Glomerular endothelial cell (primary cell): Measurements from ENCODE around the gene MAPK11. TPM values are rescaled to one million over a fixed set of nuclear protein-coding genes. Genes with fewer than 3 reads are reported as not detected.

Experiments used
- DNase-seq: peaks from one replicate; pipeline ENCODE4 v3.0.0-alpha.2; 2011; ENCODE audit warnings: low read depth, low spot score; ENCODE audit errors: extremely low read depth
- total RNA-seq: library from RNA; depleted of rRNA; stranded (reverse); fragments of >200 nt; gene quantifications from 2 replicates; pipeline ENCODE4 v1.2.3, GENCODE V29; 2015

Gene MAPK11
- total RNA-seq, 1 donor from 2014 or later, result 39.3 TPM

DNA sequence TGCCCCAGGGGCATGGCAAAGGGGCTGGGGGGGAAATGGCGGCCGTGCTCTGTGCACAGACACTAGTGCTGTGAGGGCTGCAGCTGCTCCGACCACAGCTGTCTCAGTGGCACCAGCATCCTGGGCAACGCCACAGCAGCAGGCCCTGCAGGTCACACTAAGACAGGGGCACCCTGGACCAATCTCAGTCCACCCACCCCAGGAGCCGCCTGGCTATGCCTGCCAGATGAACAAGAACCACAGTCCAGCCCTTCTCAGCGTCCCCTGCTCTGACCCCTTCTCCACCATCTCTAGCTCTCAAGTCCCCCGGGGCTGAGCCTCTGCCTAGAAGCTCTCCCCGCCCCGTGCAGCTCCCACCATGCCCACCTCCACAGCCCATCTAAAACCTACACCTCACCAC is 41.8 kb downstream of the MAPK11 start:
- DNase-seq, result no peak

- DNase-seq, result no peak
Observed at GRCh38 chr22:50227579-50228215, 42.5 kb downstream of the MAPK11 start.

DNA sequence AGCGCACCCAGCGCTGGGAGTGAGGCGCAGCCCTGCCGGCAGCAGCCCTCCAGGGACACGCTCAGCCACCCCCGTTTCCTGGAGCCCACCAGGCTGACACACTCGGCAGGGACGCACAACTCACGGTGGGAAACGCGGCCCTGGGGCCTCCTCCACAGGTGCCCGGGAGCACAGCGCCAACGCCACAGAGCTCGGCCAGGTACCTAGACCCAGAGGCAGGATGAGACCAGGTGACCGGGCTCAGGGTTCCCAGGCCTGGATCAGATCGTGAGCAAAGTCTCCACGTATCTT is 43.4 kb downstream of the MAPK11 start:
- no peak for DNase-seq

DNA sequence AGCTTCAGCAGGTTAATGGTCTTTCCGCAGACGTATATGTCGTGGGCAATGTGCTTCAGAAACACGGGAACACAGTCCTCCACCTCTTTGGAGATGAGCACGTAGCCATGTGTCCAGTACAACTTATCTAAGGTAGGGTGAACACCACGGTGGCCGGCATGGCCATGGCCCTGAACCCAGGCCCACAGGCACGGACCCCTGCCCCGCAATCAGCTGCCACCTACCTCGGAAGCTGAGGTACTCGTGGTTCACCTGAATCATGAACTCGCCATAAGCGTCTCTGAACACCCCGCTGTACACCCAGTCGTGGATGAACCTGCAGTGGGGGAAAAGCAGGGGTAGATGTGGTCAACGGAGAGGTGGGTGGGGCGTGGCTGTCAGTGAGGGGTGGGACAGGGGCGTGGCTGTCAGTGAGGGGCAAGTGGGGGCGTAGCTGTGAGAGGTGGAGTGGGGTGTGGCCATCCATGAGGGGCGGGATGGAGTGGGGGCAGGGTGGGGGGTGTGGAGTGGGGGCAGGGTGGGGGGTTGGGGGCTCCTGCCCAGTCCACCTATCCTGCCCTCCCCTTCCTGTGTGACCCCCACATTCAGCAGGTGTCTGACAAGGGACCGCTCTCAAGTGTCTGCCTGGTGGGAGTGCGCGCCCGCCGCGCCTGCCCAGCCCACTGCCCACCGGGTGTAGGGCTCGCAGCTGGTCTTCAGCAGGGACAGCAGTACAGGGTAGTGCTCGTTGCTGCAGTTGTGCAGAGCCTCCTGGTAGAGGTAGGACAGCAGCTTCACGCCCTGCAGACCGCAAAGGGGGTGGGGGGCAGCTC is 43.9 kb downstream of the MAPK11 start:
- DNase-seq, result no peak

DNA sequence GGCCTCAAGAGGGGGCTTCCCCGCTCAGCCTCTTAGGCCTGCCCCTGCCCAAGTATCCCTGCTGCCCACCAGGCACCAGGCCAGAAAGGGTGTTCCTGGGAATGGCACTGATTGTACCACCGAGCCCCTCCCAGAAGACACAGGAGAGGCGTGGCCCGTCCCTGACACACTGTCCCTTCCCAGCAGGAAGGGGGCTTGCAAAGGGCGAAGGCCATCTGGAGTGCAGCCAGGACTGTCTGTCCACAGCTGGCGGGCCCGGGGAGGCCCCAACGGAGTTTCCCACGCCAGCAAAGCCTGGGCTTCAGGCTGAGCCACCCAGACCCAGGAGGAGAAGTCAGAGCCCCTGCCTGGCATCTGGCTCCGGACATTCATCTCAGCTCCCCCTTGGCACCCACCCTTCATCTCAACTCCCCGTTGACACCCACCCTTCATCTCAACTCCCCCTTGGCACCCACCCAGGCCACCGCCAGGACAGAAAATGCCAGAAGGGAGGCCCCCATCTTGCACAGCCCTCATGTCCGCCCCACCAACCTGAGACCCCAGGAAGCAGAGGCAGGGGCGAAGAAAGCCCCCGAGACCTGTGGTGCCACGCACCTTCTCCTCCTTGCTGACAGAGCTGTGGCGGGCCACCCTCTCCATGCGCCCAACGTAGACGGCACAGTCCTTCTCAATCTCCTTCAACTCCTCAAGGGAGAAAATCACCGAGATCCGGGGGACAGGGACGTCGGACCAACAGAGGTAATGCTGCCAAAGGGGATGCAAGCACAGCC is 44.8 kb downstream of the MAPK11 start:
- no peak for DNase-seq

GRCh38 chr22:50224071-50224470 is 46.1 kb downstream of the MAPK11 start:
- no peak for DNase-seq

- DNase-seq, result no peak
Observed at GRCh38 chr22:50222508-50222907, 47.7 kb downstream of the MAPK11 start.

- no peak for DNase-seq
Observed at GRCh38 chr22:50221410-50222300, 48.5 kb downstream of the MAPK11 start.

- DNase-seq, result no peak
Observed at GRCh38 chr22:50220603-50221409, 49.4 kb downstream of the MAPK11 start.

- no peak for DNase-seq
Observed at GRCh38 chr22:50219800-50220602, 50.2 kb downstream of the MAPK11 start.

- no peak for DNase-seq
Observed at GRCh38 chr22:50218996-50219727, 51.0 kb downstream of the MAPK11 start.

DNA sequence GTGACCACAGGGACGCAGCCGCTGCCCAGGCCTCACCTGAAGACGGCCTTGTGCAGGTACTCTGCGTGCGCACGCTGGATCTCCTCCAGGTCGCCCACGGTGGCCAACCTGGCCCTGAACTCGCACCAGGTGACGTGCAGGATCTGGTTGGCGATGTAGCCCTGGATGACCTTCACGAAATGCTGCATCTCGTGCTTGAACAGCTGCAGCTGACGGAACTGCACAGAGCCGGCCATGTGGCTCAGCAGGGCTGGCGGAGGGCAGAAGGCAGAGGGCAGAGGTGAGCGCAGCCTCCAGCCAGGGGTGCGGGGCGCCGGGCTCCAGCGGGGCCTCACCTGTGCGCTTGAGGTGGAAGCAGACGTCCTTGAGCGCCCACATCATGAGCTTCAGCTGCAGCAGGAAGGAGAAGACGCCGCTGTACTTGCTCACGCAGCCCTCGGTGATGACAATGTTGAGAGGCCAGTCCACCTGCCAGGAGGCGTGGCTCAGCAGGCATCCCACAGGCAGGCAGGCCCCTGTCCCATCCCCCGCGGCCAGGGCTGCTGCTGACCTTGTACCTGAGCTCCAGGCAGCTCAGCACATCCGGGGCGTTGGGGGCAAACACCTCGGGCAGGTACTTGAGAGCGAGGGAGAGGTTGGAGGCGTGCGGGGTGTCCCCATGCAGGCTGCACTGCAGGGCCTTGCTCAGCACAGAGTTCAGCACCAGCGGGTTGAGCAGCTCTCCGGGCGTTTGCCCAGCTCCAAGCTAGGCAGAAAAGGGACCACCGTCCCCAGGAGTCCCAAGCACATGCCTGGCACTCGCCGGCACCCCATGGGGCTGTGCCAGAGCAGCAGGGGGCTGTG is 51.8 kb downstream of the MAPK11 start:
- DNase-seq, result no peak

GRCh38 chr22:50217543-50218152 is 52.5 kb downstream of the MAPK11 start:
- DNase-seq, result no peak

DNA sequence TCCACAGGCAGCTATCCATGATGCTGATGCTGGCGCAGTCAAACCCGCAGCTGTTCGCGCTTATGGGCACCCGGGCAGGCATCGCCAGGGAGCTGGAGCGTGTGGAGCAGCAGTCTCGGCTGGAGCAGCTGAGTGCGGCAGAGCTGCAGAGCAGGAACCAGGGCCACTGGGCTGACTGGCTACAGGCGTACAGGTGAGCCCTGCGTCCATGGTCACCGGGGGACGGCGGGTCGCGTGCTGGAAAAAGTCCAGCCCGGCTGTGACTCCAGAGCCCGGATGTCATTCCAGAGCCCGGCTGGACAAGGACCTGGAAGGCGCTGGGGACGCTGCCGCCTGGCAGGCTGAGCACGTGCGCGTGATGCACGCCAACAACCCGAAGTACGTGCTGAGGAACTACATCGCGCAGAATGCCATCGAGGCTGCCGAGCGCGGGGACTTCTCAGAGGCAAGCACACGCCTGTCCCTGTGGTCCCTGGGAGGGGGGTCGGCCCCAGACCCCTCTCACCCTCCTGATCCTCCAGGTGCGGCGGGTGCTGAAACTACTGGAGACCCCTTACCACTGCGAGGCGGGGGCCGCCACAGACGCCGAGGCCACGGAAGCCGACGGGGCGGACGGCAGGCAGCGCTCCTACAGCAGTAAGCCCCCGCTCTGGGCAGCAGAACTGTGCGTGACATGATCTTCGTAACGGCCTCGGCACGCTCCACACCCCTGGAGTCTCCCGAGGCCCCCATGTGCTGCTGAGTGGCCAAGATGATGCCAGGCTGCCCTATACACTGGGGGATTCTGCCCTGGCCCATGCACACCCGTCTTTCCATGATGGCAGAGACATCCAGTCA is 53.3 kb downstream of the MAPK11 start:
- no peak for DNase-seq

DNA sequence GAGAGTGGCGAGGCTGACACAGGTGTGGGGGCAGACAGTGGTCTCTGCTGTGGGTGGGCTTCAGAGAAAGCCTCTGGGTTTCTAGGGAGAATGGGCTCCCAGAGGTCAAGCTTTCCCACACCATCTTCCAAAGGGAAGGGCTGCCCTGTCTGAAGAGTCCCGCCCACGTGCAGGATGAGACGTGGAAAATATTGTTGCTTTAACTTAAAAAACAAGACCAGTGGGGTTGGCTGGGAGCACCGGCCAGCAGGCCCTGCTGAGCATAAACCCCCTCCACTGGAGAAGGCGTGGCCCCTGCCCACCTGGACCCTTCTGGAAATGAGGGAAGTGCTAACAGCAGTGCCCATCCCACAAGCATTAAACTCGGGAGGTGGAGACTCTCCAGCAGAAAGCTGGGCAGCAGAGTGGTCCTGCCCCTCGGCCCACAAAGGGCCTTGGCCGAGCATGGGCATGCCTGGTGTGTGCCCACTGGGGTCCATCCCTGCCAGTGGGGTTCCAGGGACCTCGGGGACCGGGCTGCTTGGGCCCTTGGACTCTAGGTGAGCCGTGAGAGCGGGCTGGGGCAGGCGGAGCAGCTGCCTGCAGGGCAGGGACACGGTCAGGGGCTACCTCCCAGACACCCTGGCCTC is 54.0 kb downstream of the MAPK11 start:
- no peak for DNase-seq
